Activated naive CD4-positive, alpha-beta T cell treated with anti-CD3 and anti-CD28 coated beads, Interleukin-2, amount 50 U/mL, for 72 hours (primary cell): ENCODE data around the gene PRR29. TPM values are rescaled to one million over a fixed set of nuclear protein-coding genes. Genes with fewer than 3 reads are reported as not detected.
"Not testable (repeated sequence)": the region's sequence is repeated elsewhere in the genome, so short reads cannot be mapped to it uniquely, and the experiment has no call there.

ENCODE experiments used
- ATAC-seq, 2 donors: fragments of 150-1000 bp; cut with Tn5 transposase; 2 replicates each; pipeline ENCODE4 v1.10.0; 2021; ENCODE audit warnings: mild to moderate bottlenecking in 2 of 2, moderate library complexity in 2 of 2
- DNase-seq, 2 donors: peaks; one replicate each; pipeline ENCODE4 v3.0.0; 2021 to 2022; ENCODE audit warnings: low spot score in 2 of 2
- H3K27ac Mint-ChIP-seq, 2 donors: one replicate each; pipeline ENCODE4 v1.8.0; 2022; ENCODE audit warnings: mild to moderate bottlenecking in 2 of 2, mixed read lengths in 2 of 2
- H3K36me3 Mint-ChIP-seq, 2 donors: one replicate each; pipeline ENCODE4 v1.8.0; 2022; ENCODE audit warnings: mixed read lengths in 2 of 2
- H3K9me3 Mint-ChIP-seq, 2 donors: one replicate each; pipeline ENCODE4 v1.8.0; 2022; ENCODE audit warnings: mixed read lengths in 2 of 2
- total RNA-seq, 2 donors: library from RNA; stranded (reverse); gene quantifications; one replicate each; pipeline ENCODE4 v1.2.3, GENCODE V29; 2022

PRR29 gene
- total RNA-seq, 2 donors from 2014 or later, result 0.86 to 1.8 TPM

DNA sequence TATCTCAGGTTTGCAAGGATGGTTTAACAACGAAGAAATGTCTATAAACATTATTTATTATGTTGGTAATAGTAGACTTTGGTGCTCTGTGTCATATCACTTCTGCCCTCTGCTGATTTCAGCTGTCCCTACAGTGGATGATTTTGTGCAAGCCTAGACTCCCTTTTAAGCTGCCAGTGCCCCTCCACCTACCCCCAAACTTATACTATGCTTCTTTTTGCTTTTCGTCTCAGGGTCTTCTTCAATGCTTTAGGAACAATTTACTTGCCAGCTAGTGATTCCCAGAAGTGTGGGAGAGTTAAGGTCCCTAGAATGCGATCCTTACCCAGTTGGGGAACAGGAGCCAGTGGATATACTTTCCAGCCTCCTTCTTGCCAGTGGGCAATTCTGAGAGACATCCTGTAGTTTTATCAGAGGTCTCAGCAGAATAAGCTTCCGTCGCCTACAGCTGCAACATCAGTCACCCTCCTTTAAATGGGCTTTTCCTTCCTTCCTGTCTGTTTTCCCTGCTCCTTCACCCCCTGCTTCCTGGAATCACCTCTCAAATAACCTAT lies 18.2 kb downstream of the PRR29 start:
- Mint-ChIP-seq H3K36me3 (peaks cover 0 to 15% of the 10 kb centered on the region in 2 donors), H3K9me3 (no peaks in the 10 kb centered on the region), H3K27ac (peak overlapping the region; percentile 90 to 98)
- DNase-seq (peak in 1 of 2 donors; percentile 50), ATAC-seq (no peak)

DNA sequence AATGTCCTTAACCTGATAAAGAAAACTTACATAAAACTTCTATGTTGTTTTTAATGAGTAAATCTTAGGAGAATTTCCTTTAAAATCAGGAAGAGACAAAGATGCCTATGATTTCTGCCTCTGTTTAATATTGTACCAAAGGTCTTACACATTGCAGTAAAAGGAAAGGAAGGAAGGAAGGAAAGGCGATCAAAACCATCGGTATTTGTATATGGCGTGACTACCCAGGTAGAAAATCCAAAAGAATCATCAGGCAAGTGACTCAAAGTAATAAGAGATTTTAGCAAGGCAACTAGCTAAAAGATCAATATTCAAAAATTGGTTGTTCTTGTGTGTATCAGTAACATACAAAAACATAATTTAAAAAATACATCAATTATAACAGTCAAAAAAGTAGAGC lies 18.8 kb downstream of the PRR29 start:
- ATAC-seq (no peak), DNase-seq (no peak)
- Mint-ChIP-seq H3K27ac (peak overlapping the region; percentile 90 to 98), H3K36me3 (peaks cover 0 to 9% of the 10 kb centered on the region in 2 donors), H3K9me3 (no peaks in the 10 kb centered on the region)

DNA sequence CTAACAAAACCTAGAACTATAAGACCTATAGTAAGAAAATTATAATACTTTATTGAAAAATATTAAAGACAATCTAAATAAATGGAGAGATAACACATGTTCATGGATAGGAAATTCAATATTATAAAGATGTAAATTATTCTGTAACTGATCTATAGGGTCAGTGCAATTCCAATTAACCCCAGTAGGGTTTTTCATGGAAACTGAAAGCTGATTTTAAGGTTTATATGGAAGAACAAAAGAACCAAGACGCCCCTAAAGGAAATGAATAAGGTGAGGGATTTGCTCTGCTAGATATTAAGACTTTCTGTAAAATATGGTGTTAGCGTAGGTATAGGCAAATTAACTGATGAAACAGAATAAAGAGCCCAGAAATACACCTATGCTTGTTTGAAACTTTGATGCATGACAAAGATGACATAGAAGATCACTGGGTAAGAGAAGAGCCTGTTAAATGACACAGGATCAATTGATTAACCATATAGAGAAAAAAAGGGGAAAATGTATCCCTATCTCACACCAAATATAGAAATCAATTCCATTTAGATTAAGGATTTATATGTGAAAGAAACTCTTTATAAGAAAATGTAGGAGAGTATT lies 19.3 kb downstream of the PRR29 start:
- no peaks in the 10 kb centered on the region for H3K9me3 Mint-ChIP-seq
- peak overlapping the region; percentile 94 to 98 for H3K27ac Mint-ChIP-seq
- peaks cover 0 to 7% of the 10 kb centered on the region in 2 donors for H3K36me3 Mint-ChIP-seq
- no peak for DNase-seq
- ATAC-seq, result no peak

DNA sequence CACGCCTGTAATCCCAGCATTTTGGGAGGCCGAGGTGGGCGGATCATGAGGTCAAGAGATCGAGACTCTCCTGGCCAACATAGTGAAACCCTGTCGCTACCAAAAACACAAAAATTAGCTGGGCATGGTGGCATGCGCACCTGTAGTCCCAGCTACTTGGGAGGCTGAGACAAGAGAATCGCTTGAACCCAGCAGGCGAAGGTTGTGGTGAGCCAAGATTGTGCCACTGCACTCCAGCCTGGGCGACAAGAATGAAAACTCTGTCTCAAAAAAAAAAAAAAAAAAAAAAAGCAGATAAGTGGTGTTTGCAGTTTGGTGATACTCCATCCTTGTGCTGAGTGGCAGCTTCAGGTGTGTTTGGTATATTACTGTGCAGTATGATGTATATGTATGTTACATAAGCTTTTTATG lies 21.4 kb downstream of the PRR29 start:
- not testable (repeated sequence) for H3K9me3 Mint-ChIP-seq

DNA sequence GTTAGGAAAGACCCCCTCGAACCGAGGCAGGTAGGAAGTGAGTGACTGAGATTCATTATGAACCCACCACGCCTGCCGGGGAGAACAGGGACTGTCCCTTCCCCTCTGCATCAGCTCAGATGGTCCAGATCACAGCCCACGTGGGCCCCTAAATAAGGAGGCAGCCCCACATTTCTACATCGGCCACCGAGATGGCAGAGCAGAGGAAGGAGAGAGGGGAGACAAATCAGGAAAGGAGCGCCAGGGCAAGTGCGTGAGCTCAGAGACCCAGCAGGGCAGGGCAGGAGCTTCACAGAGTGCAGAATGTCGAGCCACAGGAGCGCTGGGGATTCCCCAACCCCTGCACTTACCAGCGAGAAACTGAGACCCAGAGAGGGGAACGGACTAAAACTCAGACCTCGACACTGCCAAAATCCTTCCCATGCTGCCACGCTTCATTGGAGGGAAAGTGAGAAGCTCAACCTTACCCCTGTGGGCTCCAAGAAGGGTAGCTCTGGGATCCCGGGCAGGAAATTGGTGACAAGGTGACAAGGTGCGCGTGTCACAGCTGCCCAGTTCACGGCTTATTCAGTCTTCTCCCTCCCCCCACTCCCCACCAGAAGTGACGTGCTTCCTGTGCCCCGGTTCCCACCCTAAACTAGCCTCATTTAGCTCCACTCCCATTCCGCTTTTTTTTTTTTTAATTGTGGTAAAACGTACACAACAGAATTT lies 22.1 kb downstream of the PRR29 start, which contains the start of gene ICAM2:
ICAM2 (minus strand) TSS at position 578 of the 711 bp plus-strand sequence. CDS start 13,942 bp downstream, outside the sequence.
- DNase-seq, result peak; percentile 63 to 88
- H3K9me3 Mint-ChIP-seq, result no peaks in the 10 kb centered on the region
- peak within 1 kb of the TSS; percentile 96 to 99 for H3K27ac Mint-ChIP-seq
- H3K36me3 Mint-ChIP-seq, result peaks cover 0 to 7% of the 10 kb centered on the region in 2 donors
- ATAC-seq, result peak; percentile 75 to 76

More for the DNA sequence above, 21.4 kb downstream of the PRR29 start:
- ATAC-seq, result peak; percentile 9 to 39
- peak in 1 of 2 donors; percentile 54 for DNase-seq
- not testable (repeated sequence) for H3K36me3 Mint-ChIP-seq
- H3K27ac Mint-ChIP-seq, result peak overlapping the region; percentile 96 to 99

DNA sequence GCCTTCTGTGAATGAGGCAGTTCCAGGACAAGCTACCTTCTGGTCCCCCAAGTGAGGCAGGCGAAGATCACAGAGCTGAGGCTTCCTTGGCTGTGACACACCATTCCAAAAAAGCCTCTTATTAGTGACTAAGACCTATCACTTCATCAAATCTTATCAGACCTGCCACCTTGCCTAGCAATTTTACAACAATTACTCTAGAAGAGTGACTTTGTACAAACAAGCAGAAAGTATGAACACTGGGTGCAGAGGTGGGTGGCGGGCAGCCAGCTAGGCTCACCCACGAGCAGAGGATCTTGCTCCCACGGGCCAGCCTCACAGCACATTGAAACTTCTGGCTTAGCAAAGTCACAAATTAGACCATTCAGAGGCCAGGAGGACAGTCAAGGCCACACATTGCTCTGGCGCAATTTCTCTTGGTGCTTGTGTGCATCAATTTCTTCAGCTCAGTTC lies 24.5 kb downstream of the PRR29 start:
- ATAC-seq, result no peak
- DNase-seq, result peak in 1 of 2 donors; percentile 48
- Mint-ChIP-seq H3K36me3 (peaks cover 0 to 8% of the 10 kb centered on the region in 2 donors), H3K9me3 (no peaks in the 10 kb centered on the region), H3K27ac (peak overlapping the region; percentile 96 to 97)

DNA sequence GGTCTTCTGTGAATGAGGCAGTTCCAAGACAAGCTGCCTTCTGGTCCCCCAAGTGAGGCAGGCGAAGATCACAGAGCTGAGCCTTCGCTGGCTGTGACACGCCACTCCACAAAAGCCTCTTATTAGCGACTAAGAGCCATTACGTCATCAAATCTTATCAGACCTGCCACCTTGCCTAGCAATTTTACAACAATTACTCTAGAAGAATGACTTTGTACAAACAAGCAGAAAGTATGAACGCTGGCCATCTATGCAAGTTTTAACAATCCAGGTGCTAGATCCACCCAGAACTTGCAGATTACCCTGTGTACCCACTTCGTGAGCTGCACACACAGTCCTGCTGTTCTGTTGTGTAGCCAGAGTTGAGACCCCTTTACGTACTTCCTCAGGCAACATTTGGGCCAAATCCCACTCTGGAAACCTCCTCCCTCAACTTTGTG lies 26.1 kb downstream of the PRR29 start:
- peak in 1 of 2 donors; percentile 39 for DNase-seq
- H3K9me3 Mint-ChIP-seq, result no peaks in the 10 kb centered on the region
- H3K27ac Mint-ChIP-seq, result peak overlapping the region; percentile 2 to 96
- ATAC-seq, result no peak
- peaks cover 0 to 4% of the 10 kb centered on the region in 2 donors for H3K36me3 Mint-ChIP-seq

DNA sequence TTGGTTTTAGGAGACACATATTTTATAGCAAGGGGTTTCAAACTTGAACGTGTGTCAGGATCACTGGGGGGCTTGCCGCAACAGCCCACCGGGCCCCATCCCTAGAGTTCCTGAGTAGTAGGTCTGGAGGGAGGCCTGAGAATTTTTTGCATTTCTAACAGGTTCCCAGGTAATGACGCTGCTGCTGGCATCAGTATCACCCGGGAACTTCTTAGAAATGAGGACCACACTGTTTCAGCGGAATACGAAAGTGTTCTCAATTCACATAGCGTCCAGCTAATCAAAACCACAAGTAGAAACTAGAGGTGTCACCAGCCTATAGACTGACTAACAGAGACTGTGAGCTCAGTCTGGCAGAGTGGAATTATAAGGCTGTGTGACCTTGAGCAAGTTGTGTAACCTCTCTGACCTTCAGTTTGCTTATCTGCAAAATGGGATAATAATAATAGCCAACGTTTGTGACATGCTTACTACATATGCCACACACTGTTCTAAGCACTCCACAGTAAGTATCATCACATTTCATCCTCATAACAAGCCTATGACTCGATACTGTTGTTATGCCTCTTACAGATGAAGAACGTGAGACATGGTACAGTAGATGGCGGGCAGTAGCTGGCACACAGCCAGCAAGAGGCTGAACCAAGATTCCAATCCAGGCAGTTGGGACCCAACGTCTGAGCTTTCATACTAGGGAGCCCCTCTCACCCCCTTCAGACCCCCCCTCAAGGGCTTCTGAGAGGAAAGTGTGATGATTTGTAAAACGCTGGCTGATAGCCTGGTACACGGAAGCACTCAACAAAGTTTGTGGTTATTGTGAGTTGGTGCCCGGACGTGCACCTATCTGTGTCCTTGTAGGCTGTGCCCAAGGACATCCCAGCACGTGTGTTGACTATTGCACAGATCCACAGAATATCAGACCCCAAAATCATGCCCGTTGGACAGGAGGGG lies 26.9 kb downstream of the PRR29 start:
- peak overlapping the region; percentile 88 to 96 for H3K27ac Mint-ChIP-seq
- H3K9me3 Mint-ChIP-seq, result no peaks in the 10 kb centered on the region
- ATAC-seq, result peak; percentile 30 to 40
- H3K36me3 Mint-ChIP-seq, result peaks cover 0 to 4% of the 10 kb centered on the region in 2 donors
- peak in 1 of 2 donors; percentile 58 for DNase-seq

DNA sequence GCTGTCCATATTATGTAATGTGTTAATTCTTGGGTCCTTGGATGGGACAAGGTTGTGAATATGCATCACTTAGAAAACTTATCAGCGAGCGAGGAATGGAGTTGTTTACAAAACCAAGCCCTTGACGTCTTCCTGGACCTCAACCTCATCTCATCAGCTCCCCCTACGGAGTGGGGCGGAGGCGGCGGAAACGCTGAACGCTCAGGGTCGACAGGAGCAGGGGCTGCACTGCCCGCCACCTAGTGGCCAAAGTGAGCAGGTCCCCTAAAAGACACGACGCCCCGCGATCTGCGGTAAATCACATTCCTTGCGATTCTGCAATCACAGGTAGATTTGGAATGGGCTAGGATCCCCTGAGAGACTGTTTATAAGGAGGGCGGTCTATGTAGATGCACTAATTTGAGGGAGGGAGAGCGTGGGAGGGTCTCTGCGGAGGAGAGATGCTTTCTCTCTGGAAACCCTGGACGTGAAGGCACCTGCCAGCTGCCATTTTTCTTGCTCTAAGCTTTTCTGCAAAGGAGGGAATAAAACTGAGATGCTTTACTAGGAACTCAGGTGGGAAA lies 27.7 kb downstream of the PRR29 start:
- ATAC-seq, result peak; percentile 70 to 79
- Mint-ChIP-seq H3K9me3 (no peaks in the 10 kb centered on the region), H3K27ac (peak overlapping the region; percentile 88 to 96), H3K36me3 (peaks cover 0 to 4% of the 10 kb centered on the region in 2 donors)
- peak; percentile 82 to 86 for DNase-seq

DNA sequence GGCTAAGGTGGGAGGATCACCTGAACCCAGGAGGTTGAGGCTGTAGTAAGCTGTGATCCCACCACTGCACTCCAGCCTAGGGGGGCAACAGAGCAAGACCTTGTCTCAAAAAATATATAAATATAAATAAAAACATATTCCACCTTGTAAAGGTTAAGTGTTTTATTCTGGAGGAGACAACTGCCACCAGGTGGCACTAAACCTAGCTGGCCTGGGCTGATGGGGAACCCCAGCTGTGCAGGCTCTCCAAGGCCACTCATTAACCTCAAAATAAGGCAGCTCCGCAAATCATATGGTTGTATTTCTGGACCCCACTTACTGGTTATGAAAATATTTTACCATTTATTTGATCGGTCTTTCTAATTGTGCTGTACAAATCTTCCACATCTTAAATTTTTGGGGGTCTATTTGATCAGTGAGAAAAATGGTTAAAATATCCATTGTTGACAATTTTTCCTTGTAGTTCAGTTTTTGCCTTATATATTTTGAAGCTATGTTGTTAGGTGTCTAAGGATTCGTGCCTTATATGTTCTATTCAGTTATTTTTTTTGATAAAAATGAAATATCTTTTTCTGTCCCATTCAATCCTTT lies 30.8 kb downstream of the PRR29 start:
- H3K27ac Mint-ChIP-seq, result no peak overlapping the region
- H3K36me3 Mint-ChIP-seq, result peaks cover 0 to 4% of the 10 kb centered on the region in 2 donors
- DNase-seq (peak; percentile 68 to 74), ATAC-seq (peak; percentile 22 to 43)
- no peaks in the 10 kb centered on the region for H3K9me3 Mint-ChIP-seq

DNA sequence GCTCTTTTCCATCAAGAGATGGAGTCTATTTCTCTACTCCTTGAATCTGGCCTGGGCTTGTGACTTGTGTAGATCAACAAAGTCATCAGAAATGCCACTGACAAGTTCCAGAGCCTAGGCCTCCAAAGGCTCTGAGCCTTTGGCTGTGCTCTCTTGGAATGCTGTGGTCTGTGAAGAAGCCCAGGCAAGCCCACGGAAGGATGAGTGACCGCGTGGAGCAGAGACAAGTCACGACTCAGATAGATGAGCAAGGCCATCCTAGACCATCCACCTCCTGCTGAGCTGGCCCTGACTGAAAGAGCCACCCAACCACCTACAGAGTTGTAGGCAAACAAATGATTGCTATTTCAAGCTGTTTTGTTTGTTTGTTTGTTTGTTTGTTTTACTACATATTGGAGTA lies 33.9 kb downstream of the PRR29 start:
- Mint-ChIP-seq H3K27ac (no peak overlapping the region), H3K36me3 (peaks cover 0 to 3% of the 10 kb centered on the region in 2 donors), H3K9me3 (no peaks in the 10 kb centered on the region)
- ATAC-seq (no peak), DNase-seq (no peak)

DNA sequence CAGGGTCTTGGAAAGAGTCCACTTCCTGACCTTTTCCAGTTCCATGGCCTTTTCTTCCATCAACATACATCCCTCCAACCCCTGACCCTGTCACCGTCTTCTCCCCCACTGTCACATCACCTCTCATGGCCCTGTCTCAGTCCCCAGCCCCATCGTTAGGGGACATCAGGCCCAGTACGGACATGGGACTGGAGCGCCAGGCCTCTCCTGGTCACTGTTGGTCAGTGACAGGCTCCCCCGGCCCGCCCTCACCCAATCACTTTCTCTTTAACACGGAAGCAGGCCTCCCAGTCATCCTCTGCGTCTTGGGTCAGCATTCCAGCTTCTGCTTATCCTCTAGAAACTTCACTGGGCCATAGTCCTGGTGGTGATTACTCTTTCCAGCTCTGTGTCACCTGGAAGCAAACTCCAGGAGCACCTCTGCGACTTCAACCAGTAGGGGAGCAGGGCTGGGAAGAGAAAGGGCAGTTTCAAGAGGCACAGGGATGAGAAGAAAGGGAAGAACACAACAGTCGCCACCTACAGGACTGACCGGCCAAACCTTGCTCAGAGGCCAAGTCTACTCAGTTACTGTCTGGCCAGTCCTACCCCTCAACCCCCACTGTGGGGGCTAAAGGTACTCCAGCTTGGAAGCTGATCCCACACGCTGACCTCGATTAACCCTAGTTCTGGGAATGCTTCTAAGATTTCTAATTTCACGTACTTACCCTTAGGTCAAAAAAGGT lies 38.2 kb downstream of the PRR29 start:
- H3K9me3 Mint-ChIP-seq, result no peaks in the 10 kb centered on the region
- DNase-seq (no peak), ATAC-seq (no peak)
- peak overlapping the region in 1 of 2 donors; percentile 56 for H3K27ac Mint-ChIP-seq
- no peaks in the 10 kb centered on the region for H3K36me3 Mint-ChIP-seq

DNA sequence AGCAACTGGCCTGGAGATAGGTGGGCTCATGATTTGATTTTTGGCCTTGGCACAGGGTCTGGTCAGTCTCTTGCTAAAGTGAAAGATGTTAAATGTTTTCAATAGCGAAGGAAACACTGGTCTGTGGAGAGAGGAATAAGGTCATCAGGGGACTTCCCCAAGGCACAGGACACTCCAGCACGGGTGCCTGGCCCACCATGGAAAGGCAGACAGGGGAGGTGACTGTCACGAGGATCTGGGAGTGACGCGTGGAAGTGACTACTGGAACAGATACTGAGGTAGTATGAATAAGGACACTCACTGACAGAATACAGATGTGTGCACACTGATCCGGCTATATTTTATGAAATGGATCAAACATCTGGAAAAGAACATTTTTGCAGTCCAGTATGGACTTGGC lies 39.0 kb downstream of the PRR29 start:
- no peaks in the 10 kb centered on the region for H3K9me3 Mint-ChIP-seq
- peak overlapping the region in 1 of 2 donors; percentile 6 for H3K27ac Mint-ChIP-seq
- H3K36me3 Mint-ChIP-seq, result peaks cover 0 to 7% of the 10 kb centered on the region in 2 donors
- DNase-seq, result no peak
- ATAC-seq, result no peak

DNA sequence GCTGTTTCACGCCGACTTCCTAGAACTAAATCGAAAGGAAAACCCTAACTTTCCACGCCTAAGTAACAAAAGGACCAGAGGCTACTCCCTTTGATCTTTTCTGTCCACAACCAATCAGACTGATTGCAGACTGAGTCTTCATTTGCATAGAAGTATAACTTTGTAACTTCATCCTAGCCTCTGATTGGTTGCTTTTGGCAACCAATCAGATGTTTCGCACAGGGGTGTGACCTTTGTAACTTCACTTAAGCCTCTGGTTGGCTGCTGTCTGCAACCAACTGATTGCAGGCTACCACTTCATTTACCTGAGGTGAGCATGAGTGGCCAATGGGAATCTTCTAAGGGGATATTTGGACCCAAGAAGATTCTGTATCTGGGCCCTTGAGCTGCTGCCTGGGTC lies 39.7 kb downstream of the PRR29 start:
- DNase-seq (no peak), ATAC-seq (no peak)
- Mint-ChIP-seq H3K36me3 (peaks cover 0 to 7% of the 10 kb centered on the region in 2 donors), H3K9me3 (no peaks in the 10 kb centered on the region), H3K27ac (no peak overlapping the region)
